Pancreas (tissue), 10 donors: Measurements from ENCODE around the gene DNM2. TPM values are rescaled to one million over a fixed set of nuclear protein-coding genes. Genes with fewer than 3 reads are reported as not detected.

Source experiments
- ATAC-seq, 4 donors: fragments of 200-7000 bp; cut with Tn5 transposase; one replicate each; pipeline versions ENCODE4 v1.8.0 to v1.9.1; 2020; ENCODE audit warnings: mild to moderate bottlenecking in 4 of 4, moderate library complexity in 4 of 4
- DNase-seq, 6 donors: peaks; one replicate each; pipeline ENCODE4 v3.0.0-alpha.2; 2020
- FAIRE-seq: peaks from 2 replicates; lab custom pipeline; 2012; peaks lifted over from hg19 to GRCh38; lab: Jason Lieb, UNC
- H3K27ac ChIP-seq, 4 donors: fragments of 200-600 bp; sonication (generic); 1 replicate in 3 of 4; 2 replicates in 1 of 4; pipeline versions ENCODE4 v1.5.0 to v1.8.0; 2020
- H3K27me3 ChIP-seq, 4 donors: fragments of 200-600 bp; one replicate each; pipeline ENCODE4 v1.8.0; 2021
- H3K36me3 ChIP-seq, 3 donors: fragments of 200-600 bp; sonication (generic) in 1 of 3; one replicate each; pipeline versions ENCODE4 v1.5.0 to v1.8.0; 2020 to 2021
- H3K4me1 ChIP-seq, 3 donors: fragments of 200-600 bp; one replicate each; pipeline ENCODE4 v1.8.0; 2021
- H3K4me3 ChIP-seq, 4 donors: fragments of 200-600 bp; sonication (generic) in 2 of 4; one replicate each; pipeline versions ENCODE4 v1.5.0 to v1.8.0; 2020 to 2021
- H3K9me3 ChIP-seq, 4 donors: fragments of 200-600 bp; one replicate each; pipeline ENCODE4 v1.8.0; 2021
- CTCF ChIP-seq, 4 donors: fragments of 200-600 bp; sonication (generic) in 3 of 4; IDR thresholded peaks; one replicate each; pipeline versions ENCODE4 v1.5.0 to v1.8.0; 2021; ENCODE audit warnings: antibody characterized with exemption in 4 of 4
- WGBS, 2 donors: extraction: QIAGEN DNeasy Blood & Tissue Kit; methylation state at CpG; one replicate each; pipeline ENCODE4 v1.1.7; 2013; 5-methylcytosine and 5-hydroxymethylcytosine counted together
- intact Hi-C, 3 donors: fragments of 100-400 bp; cut with DNase I; formaldehyde crosslinking; loops; one replicate each; pipeline versions ENCODE4 v1.11.1 to v1.14.2; 2022
- polyA plus RNA-seq, 2 donors: library from polyadenylated mRNA; stranded (reverse); fragments of 200-250 nt; gene quantifications; one replicate each; pipeline ENCODE4 v1.2.3, GENCODE V29; 2013
- total RNA-seq, 6 donors: library from RNA; stranded (reverse); fragmentation: NEBNext Ultra II Directional in 4 of 6; extraction: Animal tissue kit (Norgen Biotek cat#: 25700) in 4 of 6; gene quantifications; one replicate each; pipeline versions ENCODE4 v1.2.1 to v1.2.4, GENCODE V29; 2021 to 2023
- donor health status: healthy with polysubstance abuse.
- donor health status: DM: no; HTN: no; CAD: no; lungs with moderate emphysema.
- donor health status: DM: no; HTN: no; CAD: no.
- donor health status: control.
- donor health status: control.
- donor health status: Bipolar disorder and iron deficiency.
- donor health status: DM: yes; HTN: yes; CAD: no.
- donor health status: DM: no; HTN: no; CAD: no.
- donor health status: DM: no; HTN: no; CAD: no.
- donor health status: DM: yes; HTN: yes; CAD: no.

The DNM2 gene
- total and polyA plus RNA-seq, 8 donors: 52.5 to 115 (median 88.6) TPM

GRCh38 chr19:10784257-10784656, 66.4 kb downstream of the DNM2 start:
- H3K4me1 ChIP-seq: no peaks in the 10 kb centered on the region
- H3K27ac ChIP-seq: peak overlapping the region in 2 of 4 donors; percentile 17 to 33
- no peak for TF ChIP-seq CTCF (IDR thresholded peaks at IDR 0.05)
- peak in 1 of 6 donors; percentile 53 for DNase-seq
- H3K36me3 ChIP-seq: peaks cover 3 to 87% (median 34%) of the 10 kb centered on the region in 3 donors
- ATAC-seq: peak in 2 of 4 donors; percentile 37 to 64
- WGBS, 2 donors: 81 to 84% methylated on average over 10 of the region's 10 CpGs
- no peaks in the 10 kb centered on the region for H3K9me3 ChIP-seq
- no peaks in the 10 kb centered on the region for H3K27me3 ChIP-seq
- intact Hi-C loops: loop anchor here in 1 of 3 donors (10.0 kb wide), 1 partner anchor 69 kb away; the partner anchor contains the start of gene DNM2
- no peak overlapping the region for H3K4me3 ChIP-seq
- no peak for FAIRE-seq

GRCh38 chr19:10788146-10788545, 70.3 kb downstream of the DNM2 start:
- Histone ChIP-seq H3K4me1 (no peaks in the 10 kb centered on the region), H3K27ac (no peak overlapping the region), H3K27me3 (no peaks in the 10 kb centered on the region), H3K9me3 (no peaks in the 10 kb centered on the region), H3K36me3 (peaks cover 3 to 61% (median 33%) of the 10 kb centered on the region in 3 donors), H3K4me3 (no peak overlapping the region)
- DNase-seq (no peak), ATAC-seq (no peak), FAIRE-seq (no peak)
- WGBS, 2 donors: 97% methylated on average over 8 of the region's 8 CpGs
- no peak for TF ChIP-seq CTCF (IDR thresholded peaks at IDR 0.05)
- intact Hi-C loops: loop anchor here in 1 of 3 donors (10.0 kb wide), 1 partner anchor 73 kb away; the partner anchor contains the start of gene DNM2

- Histone ChIP-seq H3K36me3 (peaks cover 3 to 58% (median 30%) of the 10 kb centered on the region in 3 donors), H3K27me3 (no peaks in the 10 kb centered on the region), H3K4me1 (no peaks in the 10 kb centered on the region), H3K9me3 (no peaks in the 10 kb centered on the region), H3K27ac (no peak overlapping the region), H3K4me3 (no peak overlapping the region)
- FAIRE-seq: no peak
- 93 to 94% methylated on average over 10 of the region's 10 CpGs for WGBS, 2 donors
- intact Hi-C loops: loop anchor here in 1 of 3 donors (10.0 kb wide), 1 partner anchor 75 kb away; the partner anchor contains the start of gene DNM2
- TF ChIP-seq CTCF (IDR thresholded peaks at IDR 0.05): no peak
- no peak for ATAC-seq
- DNase-seq: no peak
These were observed 72.0 kb downstream of the DNM2 start for GRCh38 chr19:10789866-10790265.

- DNase-seq: no peak
- H3K27ac ChIP-seq: no peak overlapping the region
- ATAC-seq: no peak
- intact Hi-C loops: no loop called here
- no peaks in the 10 kb centered on the region for H3K4me1 ChIP-seq
- H3K4me3 ChIP-seq: no peak overlapping the region
- no peaks in the 10 kb centered on the region for H3K9me3 ChIP-seq
- 93 to 94% methylated on average over 19 of the region's 19 CpGs for WGBS, 2 donors
- TF ChIP-seq CTCF (IDR thresholded peaks at IDR 0.05): no peak
- H3K36me3 ChIP-seq: peaks cover 6 to 53% (median 32%) of the 10 kb centered on the region in 3 donors
- H3K27me3 ChIP-seq: no peaks in the 10 kb centered on the region
- no peak for FAIRE-seq
These were observed 78.8 kb downstream of the DNM2 start for GRCh38 chr19:10796653-10797052.

GRCh38 chr19:10797078-10797477, 79.2 kb downstream of the DNM2 start:
- FAIRE-seq (no peak), ATAC-seq (no peak), DNase-seq (no peak)
- Histone ChIP-seq H3K27ac (no peak overlapping the region), H3K36me3 (peaks cover 6 to 57% (median 31%) of the 10 kb centered on the region in 3 donors), H3K9me3 (no peaks in the 10 kb centered on the region), H3K27me3 (no peaks in the 10 kb centered on the region), H3K4me3 (no peak overlapping the region), H3K4me1 (no peaks in the 10 kb centered on the region)
- intact Hi-C loops: no loop called here
- WGBS, 2 donors: 91 to 97% methylated on average over 14 of the region's 14 CpGs
- TF ChIP-seq CTCF (IDR thresholded peaks at IDR 0.05): no peak
